GM18870 (cell line): Measurements from ENCODE around the gene PRG3.
"Not testable (repeated sequence)": the region's sequence is repeated elsewhere in the genome, so short reads cannot be mapped to it uniquely, and the experiment has no call there.

Experiments
- ATAC-seq: cut with Tn5 transposase; IDR thresholded peaks from one replicate; pipeline ENCODE4 v1.9.1; 2021; ENCODE audit warnings: moderate library complexity; ENCODE audit not compliant: unreplicated experiment

The PRG3 gene

DNA sequence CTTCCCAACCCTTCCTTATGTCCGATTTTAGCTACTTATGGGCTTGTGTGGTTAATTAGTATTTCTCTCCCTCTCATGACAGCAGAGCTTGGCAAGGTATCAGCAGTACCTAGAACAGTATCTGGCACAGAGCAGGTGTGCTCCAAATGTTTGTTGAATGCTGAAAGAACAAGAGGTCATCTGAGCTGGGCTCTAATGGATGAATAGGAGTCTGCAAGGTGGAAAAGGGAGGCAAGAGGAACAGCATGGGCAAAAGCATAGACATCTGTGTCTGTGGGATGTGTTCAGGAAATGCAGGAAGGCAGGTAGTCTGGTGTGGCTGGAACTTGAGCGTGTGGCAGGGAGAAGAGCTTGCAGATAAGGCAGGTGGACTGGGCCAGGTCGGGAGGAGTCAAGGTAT lies 19.0 kb downstream of the PRG3 start:
- no peak for ATAC-seq

DNA sequence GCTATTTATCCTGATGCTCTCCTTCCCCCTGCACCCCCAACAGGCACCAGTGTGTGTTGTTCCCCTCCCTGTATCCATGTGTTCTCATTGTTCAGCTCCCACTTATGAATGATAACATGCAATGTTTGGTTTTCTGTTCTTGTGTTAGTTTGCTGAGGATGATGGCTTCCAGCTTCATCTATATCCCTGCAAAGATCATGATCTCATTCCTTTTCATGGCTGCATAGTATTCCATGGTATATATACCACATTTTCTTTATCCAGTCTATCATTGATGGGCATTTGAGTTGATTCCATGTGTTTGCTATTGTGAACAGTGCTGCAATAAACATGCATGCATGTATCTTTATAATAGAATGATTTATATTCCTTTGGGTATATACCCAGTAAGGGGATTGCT lies 19.5 kb downstream of the PRG3 start:
- ATAC-seq: not testable (repeated sequence)

DNA sequence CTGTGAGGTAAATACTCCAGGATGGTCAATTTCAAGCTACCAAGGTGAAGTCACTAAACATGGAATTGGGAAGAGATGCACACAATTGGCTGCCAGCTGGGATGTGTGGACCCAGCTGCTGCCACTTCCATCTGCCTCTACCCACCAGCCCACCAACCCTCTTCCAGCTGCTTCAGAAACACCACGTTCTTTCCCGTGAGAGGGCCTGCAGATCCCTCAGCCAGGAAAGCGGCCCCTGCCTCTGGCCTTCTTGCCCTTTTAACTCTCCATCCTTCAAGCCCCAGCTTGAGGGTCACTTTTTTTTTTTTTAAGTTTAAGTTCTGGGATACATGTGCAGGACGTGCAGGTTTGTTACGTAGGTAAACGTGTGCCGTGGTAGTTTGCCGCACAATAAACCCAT lies 20.0 kb downstream of the PRG3 start:
- ATAC-seq: no peak

DNA sequence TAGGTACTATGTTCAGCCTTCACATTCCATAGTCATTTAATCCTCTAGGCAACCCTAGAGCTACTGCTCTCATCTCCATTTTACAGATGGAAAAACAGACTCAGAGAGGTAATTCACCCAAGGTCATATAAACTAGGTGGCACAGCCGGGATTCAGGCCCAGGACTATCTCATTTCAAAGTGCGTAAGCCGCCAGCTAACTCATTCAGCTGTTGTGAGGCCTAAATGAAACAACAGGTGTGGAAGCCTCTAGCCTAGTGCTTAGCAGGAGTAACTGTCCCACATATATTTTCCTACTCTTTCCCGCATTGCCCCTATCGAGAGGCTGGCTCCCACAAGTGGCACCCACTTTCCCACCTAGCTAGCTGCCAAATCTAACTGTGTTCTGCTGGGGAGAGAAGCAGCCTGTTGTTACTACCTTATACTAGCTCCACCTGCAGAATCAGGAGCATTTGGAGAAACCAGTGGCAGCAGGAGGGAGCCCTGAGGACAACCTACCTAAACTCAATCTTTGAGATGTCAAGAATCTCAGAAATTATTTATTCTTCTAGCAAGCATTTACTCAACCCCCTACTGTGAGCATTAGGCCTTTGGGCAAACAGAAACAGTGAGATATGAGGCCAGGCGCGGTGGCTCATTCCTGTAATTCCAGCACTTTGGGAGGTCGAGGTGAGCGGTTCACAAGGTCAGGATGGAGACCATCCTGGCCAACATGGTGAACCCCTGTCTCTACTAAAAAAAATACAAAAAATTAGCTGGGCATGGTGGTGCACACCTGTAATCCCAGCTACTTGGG lies 20.9 kb downstream of the PRG3 start:
- ATAC-seq: no peak

DNA sequence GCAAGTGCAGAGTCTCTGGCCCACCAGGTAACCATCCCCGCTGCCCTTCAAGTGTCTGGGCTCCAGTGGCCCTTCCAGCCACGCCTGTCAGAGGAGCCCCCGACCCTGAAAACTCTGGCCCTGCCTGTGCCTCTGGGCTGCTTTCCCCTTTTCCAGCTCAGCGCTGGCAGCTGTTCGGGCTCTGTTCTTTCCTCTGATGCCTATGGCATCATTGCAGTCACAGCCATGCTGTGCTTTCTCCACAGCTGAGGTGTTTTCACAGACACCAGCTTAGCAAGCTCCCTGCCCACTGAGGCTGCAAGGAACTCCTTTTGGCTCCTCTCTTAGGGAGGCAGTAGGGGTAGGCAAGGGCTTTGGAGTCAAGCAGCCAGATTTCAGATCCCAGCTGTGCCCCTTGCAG lies 21.6 kb downstream of the PRG3 start:
- no peak for ATAC-seq

DNA sequence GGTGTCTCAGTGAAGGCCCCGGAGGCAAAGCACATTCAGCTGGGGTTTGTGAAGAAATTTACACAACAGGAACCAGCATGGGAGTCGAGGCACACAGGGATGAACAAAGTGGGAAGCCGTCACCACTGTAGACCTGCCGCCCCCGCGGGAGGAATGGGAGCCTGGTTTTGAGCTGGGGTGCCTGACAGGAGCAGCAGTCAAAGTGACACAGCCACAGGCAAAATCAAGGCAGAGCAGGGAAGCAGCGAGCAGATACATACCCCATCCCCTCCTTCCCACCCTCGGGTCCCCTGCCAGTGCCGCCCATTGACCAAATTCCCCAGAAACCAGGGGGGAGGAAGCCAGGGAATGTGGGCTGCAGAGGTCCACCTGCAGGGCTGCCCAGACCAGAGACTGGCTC lies 22.0 kb downstream of the PRG3 start:
- ATAC-seq: no peak

DNA sequence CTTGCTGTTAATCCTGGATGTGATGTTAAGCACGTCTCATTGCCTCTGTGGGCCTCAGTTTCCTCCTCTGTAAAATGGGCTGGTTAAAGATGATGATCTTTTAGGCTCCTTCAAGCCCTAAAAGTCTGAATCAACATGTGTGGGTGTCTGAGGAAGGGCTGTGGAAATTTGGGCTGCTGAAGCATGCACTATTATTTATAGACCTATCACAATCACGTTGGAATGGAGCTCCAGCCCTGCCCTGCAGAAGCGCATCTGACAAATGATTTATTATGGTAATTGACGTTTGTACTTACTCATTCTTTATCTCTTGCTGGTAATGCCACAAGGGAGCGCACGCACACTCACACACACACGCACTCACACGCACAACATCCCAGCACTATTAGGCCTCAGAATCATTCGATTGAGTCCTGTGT lies 22.4 kb downstream of the PRG3 start:
- no peak for ATAC-seq

DNA sequence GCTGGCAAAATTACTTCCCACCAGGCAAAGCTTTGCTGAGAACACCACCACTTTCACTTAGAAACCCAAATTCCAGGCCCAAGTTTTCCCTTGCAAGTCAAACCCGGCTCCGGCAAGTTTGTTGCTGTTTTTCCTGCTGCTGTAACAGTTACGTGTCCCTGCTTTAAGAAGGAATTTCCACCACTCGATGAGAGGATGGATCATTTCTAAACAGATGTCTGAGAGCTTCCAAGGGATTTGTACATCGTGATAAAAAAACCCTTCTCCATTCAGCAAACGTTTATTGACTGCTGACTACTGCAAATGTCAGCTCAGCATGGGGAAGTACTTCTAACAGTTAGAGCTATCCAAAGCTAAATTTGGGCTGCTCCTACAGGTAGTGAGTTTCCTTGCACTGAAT lies 23.1 kb downstream of the PRG3 start:
- no peak for ATAC-seq

DNA sequence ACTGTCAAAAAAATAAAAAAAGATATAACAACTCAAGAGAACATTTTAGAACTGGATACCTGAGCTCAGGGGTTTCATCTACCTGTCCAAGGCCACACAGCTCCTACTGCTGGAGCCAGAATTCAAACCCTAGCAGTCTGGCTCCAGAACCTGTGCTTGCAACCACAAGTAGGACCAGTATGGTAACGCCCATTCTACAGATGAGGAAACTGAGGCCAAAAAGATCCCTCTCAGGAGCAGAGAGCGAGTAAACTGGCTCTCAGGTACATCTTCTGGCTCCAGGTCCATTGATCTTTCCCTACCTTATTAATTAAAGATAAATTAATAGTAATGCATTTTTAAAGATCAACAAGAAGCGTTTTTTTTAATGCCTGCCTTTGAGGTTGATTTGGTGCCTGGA lies 23.6 kb downstream of the PRG3 start:
- ATAC-seq: no peak

DNA sequence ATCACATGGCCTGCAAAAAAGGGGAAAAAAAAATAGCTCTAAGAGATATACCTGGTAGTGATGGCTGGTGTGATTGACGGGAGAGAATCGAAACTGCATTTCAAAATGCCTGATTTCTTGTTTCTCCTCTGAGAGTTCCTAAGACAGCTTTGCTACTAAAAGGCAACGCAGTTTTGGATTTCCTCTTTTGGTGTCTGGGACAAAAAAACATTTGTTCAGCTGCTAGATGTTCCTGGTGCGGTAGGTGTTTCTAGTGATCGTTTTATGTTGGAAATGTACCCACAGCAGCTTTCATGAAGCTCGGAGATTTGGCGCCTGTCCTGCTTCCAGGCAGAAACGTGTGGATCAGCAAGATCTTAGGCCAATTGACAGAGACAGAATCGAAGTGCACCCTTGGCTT lies 24.7 kb downstream of the PRG3 start:
- no peak for ATAC-seq

DNA sequence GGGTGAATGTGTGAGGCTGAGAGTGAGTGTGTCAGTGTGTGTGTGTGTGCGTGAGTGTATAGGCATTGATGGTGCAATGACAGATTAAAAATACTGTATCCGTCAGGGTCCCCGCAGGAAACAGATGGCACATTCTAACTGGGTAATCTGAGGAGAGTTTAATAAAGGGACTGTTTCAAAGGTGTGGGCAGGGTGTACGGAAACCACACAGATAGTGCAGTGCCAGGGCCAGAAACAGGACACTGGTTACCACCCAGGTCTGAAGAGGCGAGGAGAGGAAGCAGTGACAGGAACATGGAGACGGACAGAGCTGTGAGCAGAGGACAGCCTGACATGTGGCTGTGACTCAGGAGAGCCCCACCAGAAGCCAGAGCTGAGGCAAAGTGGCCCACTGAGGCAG lies 26.3 kb downstream of the PRG3 start:
- ATAC-seq: no peak

DNA sequence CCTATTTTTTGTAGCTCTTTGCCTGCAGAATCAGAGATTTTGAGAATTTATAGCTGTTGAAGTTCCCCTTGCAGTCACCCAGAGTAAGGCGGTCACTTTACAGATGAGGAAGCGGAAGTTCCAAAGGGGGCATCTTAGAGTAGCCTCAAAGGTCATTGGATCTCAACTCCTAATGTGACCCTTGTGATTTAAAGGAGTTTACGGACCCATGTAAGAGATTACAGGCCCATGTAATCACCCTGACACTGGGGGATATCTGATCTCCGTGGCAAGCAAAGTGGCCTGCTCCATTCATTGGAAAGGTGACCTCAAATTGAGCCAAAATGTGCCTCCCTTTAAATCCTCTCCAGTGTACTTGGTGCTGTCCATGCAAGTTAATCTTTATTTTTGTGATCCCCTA lies 27.1 kb downstream of the PRG3 start:
- no peak for ATAC-seq

DNA sequence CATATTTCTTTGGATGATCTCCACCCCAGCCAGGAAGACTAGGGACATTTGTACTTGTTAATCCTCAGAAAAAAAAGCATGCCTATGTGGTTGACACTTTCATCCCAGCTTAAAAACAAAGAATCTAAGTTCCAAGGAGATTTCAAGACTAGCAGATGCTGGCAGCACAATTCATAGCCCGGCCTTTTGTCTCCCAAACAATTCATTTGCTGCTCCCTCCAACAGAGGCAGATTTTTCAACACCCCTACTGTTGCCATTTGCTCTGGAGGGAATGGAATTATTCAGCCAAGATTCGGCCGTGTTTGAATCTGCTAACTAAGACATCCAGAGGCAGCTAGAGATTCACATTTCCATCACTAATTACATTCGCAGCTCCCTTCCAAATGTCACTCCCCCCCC lies 27.5 kb downstream of the PRG3 start:
- ATAC-seq: no peak

DNA sequence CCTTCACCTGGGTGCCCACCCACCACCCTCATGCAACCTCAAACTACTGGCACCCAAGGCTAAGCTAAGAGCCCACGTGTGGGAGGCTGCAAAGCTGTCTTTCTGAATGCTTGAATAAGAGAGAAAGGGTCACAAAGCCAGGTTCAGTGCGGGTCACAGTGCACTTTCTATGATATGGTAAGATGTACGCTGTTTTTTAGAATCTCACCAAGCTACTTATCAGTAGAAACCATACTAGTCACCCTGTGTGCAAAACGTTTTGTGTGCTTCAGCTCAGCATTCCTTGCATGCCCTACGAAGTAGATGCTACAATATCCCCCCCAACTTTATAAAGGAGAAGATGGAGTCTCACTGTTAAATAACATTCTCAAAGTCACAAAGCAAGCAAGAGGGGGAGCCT lies 27.9 kb downstream of the PRG3 start:
- no peak for ATAC-seq

DNA sequence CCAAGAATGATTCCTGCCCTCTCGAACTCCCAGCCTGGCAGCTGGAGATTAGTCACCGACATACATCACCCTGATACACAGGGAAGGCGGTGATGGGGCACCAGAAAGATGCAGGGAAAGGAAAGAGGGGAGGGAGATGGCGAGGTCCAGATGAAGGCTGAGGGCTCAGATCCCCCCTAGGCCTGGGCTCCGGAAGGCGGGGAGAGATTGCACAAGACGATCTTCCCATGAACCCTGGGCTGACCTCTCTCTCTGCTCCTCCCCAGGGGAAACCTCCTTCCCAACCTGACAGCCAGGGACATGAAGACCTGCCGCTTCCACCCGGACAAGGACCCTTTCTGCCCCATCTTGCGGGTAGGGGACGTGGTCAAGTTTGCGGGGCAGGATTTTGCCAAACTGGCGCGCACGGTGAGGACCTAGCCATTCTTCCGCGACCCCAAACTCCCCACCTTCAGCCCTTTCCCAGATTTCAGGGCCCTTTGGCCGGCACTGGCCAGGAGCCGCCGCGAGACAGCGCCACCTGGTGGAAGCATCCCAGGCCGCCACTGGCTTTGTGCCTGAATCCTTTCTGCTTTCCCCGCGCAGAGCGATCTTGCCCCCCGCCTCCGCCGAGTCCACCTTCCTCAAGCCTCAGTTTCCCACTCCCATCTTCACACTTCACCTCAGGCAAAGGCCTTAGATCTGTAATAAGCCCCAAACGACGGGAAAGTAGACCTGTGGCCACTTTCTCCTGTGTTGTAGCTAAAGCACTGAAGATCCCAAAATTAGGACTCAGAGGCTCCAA lies 31.3 kb downstream of the PRG3 start:
- no peak for ATAC-seq

DNA sequence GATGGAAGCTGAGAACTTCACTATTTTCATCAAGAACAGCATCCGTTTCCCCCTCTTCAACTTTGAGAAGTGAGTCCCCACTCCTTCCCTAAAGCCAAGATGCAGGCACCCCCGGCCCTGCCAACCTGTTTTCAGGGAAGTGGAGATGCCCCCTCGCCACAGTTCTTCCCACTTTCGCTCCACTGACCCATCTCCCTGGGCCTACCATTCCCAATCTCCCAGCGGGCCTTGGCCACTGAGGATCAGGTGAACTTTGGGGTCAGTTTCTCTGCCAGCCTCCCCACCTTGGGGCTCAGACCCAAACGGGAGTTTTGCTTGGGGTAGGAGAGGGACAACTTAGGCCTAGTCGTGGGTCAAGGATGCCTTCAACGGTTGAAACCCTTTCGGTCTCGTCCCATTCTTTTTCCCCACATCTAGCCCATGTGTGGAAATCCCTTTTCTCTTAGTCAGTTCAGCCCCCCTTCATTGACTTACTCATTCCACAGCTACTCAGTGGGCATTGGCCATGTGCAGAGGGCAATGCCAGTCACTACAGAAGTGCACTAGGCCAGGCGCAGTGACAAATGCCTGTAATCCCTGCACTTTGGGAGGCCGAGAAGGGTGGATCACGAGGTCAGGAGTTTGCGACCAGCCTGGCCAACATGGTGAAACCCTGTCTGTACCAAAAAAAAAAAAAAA lies 32.2 kb downstream of the PRG3 start:
- ATAC-seq: no peak

DNA sequence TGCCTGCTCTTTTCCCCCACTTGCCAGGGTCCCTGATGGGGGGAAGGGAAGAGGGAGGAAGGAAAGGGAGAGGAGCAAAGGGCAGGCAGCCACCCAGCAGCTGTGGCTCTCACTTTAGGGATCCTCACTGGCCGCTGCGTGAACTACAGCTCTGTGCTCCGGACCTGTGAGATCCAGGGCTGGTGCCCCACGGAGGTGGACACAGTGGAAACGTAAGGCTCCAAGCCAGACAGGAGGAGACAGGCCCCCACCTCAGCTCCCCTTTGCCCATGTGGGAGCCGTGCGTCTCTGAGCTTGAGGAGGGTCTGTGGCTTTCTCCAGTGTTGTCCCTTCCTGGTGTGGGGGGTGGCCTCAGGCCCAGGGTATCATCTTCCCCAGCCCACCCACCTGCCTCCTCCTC lies 32.9 kb downstream of the PRG3 start:
- no peak for ATAC-seq

DNA sequence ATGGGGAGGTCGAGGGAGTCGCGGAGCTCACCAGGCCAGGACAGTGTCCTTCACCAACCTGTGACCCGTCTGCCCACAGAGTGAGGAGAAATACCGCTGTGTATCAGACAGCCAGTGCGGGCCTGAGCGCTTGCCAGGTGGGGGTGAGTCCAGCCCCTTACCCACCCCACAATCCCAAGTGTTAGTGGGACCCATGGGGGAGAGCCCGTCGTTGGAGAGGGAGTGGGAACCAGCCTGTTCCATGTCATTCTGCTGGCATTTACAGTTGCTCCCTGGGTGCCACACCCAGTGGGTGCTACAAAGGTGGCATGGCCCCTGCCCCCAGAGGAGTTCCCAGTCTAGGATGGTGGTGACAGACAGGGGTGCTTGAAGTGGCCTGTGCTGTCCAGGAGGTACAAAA lies 33.6 kb downstream of the PRG3 start:
- no peak for ATAC-seq

DNA sequence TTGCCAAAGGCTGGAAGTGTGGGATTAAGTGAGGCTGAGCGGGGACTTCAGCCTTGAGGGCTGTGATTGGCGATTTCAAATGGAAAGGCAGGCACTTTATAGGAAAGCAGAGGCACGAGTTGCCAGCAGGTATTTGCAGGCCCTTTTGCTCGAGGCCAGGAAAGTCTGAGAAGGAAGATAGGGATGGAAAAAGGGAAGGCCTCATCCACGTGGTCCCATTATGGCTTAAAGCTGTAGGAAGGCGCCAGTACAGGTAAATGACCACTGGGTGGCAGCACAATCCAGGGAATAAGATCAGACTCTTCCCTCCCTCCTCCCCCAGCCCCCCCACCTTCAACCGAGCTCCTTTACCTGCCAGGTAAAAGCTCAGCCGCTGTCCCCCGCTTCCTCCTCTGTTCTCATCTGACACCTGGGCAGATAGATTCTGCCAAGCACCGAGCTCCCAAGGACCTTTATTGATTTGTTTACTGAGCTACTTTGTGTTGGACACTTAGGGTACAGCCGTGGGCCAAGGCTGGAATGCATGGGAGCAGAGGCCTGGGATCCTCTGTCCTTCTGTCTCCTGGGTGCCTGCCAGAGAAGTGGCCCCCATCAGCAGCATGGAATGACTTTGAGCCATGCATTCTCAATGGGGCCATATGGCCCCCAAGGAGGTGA lies 35.3 kb downstream of the PRG3 start:
- peak; percentile 60 for ATAC-seq

DNA sequence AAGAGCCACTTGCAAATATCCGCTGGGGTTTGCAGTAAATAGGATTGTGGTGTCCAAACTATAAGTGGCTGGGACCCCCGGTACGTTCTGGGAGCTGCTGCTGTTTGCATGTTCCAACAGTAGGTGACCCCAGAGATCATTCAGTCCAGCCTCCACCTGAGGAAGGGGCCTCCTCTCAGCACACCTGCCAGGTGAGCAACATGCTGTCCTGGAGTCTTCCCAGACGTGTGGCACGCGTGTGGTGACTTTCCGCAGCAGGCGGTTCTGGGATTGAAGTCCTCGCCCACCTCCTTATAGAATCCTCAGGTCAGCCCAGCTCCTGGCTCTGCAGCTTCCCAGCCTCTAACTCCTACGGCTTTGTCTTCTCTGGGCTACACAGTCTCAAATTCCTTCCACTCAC lies 36.1 kb downstream of the PRG3 start:
- no peak for ATAC-seq

DNA sequence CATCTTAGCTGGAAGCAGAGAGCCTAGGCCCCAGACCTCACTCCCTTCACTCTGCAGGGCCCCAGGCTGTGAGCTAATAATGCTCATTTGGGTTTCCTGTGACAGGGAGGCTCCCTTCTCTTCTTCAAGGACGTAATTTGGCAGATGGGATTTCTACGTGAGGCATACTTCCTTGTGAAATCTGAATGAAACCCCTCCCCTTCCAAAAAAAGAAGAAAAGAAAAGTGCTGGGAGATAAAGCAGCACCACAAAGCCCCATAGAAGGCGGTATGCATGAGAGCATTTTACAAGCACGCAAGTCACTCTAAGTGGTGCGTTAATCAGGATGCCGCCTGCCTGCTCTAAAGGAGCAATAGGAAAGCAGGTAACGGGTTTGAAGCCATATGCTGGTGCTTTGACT lies 37.1 kb downstream of the PRG3 start:
- ATAC-seq: no peak
